Ovary (tissue), 3 donors: ENCODE data around the gene STT3B.

Experiments
- CTCF ChIP-seq, 3 donors: fragments of 450-650 bp in 2 of 3; fragments of 200-600 bp in 1 of 3; IDR thresholded peaks; one replicate each; pipeline versions ENCODE4 v1.5.1 to v1.8.0; 2016 to 2022; ENCODE audit warnings: antibody characterized with exemption in 3 of 3, mild to moderate bottlenecking in 1 of 3
- POLR2A ChIP-seq: fragments of 450-650 bp; IDR thresholded peaks from one replicate; pipeline ENCODE4 v1.6.1; 2017; ENCODE audit warnings: antibody characterized with exemption, mild to moderate bottlenecking, moderate library complexity
- donor health status: DM: no; HTN: no; CAD: no.

DNA sequence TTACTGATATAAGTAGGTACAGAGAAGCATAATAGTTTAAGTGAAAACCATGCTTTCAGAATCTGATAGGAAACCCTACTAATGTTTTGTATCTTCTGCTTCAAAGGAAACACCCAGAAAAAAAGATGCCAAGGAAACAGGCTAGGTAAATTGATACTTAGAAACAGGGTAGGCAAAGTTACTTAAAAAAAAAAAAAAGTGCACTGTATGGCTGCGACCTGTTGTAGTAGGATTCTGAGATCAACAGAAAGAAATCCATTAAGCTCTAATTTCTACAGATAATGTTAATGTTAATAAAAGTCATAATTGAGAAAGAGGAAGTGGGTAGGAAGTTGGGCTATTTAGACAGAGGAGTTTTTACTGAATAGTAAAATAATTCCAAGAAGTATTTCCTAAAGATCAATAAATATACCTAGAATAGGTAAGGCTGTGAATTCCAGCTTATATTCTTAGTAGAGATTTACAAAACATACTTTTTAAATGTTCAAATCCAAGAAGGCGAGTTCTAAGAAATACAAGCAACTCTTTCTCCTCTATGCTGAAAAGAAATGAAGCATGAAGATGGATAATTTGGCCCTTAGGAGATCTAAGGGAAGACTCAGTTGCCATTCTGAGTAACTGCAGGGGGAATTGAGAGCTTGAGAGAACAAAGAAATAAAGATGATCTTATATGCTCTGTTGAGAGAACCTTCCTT, 24.1 kb upstream of the STT3B start:
- TF ChIP-seq CTCF (IDR thresholded peaks at IDR 0.05) (no peak), POLR2A (no peak)
